NB4 (cell line): ENCODE results near the gene ARHGAP5.

Experiments
- DNase-seq: peaks from one replicate; pipeline ENCODE4 v3.0.0; 2010; ENCODE audit warnings: low read depth
- H3K4me3 ChIP-seq: one replicate; pipeline ENCODE4 v1.5.1; 2011; ENCODE audit warnings: mild to moderate bottlenecking, low read depth, low read length, moderate library complexity
- MYC ChIP-seq: IDR thresholded peaks from 2 replicates; pipeline ENCODE4 v1.6.1; 2011; ENCODE audit warnings: low read depth, low read length
- POLR2A ChIP-seq: IDR thresholded peaks from 2 replicates; pipeline ENCODE4 v1.6.1; 2011; ENCODE audit warnings: mild to moderate bottlenecking; ENCODE audit not compliant: insufficient read length; ENCODE audit errors: extremely low read depth
- TF ChIP-seq, protein P1 (sequence below): IDR thresholded peaks from one replicate; pipeline ENCODE4 v1.5.1; 2012; ENCODE audit warnings: low read depth, low read length
- TF ChIP-seq, protein P2 (sequence below): IDR thresholded peaks from 2 replicates; pipeline ENCODE4 v1.6.1; 2011; ENCODE audit warnings: low read depth, low read length

Gene ARHGAP5

DNA sequence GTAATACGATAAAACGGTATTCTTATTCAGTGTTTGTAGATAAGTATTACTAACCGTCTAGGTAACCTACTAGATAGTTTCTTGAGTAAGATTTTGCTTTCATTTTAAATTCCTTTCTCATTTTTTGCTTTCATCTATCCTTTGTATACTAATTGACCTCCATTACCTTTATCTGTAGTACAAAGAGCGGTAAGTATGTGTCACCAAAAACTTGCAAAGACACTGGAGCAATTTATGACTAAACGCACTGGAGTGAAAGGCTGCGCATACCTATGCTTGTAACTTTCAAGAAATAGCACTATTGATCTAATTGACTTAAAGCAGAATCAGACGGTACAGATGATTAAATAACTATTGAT lies 1.7 kb downstream of the ARHGAP5 start:
- TF ChIP-seq, protein P1, sequence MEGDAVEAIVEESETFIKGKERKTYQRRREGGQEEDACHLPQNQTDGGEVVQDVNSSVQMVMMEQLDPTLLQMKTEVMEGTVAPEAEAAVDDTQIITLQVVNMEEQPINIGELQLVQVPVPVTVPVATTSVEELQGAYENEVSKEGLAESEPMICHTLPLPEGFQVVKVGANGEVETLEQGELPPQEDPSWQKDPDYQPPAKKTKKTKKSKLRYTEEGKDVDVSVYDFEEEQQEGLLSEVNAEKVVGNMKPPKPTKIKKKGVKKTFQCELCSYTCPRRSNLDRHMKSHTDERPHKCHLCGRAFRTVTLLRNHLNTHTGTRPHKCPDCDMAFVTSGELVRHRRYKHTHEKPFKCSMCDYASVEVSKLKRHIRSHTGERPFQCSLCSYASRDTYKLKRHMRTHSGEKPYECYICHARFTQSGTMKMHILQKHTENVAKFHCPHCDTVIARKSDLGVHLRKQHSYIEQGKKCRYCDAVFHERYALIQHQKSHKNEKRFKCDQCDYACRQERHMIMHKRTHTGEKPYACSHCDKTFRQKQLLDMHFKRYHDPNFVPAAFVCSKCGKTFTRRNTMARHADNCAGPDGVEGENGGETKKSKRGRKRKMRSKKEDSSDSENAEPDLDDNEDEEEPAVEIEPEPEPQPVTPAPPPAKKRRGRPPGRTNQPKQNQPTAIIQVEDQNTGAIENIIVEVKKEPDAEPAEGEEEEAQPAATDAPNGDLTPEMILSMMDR: no peak
- TF ChIP-seq POLR2A: no peak
- no peak for TF ChIP-seq MYC
- TF ChIP-seq, protein P2, sequence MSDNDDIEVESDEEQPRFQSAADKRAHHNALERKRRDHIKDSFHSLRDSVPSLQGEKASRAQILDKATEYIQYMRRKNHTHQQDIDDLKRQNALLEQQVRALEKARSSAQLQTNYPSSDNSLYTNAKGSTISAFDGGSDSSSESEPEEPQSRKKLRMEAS: no peak
- no peak for DNase-seq

DNA sequence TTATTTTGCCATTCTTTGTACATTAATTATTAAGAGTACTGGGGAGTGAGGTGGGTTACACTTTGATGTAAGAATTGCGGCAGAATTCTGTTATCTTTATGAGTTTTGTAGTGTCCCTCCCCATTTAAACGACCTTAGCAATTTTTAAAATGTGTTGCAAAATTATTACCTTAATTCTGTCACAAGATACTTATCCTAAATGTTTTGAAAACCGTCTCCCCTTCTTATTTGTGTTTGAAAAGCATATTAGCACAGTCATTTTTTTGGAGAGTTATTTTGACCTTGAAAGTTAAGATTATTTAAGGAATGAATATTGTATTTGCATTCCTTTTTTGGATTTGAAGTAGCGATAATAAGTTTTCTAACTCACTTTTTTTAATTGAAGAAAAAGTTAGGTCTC lies 2.2 kb downstream of the ARHGAP5 start:
- no peak for DNase-seq
- TF ChIP-seq POLR2A (no peak), MYC (no peak)
- TF ChIP-seq, protein P1: no peak
- TF ChIP-seq, protein P2: no peak
- no peak overlapping the region for H3K4me3 ChIP-seq

More for the DNA sequence above, 1.7 kb downstream of the ARHGAP5 start:
- no peak overlapping the region for H3K4me3 ChIP-seq

DNA sequence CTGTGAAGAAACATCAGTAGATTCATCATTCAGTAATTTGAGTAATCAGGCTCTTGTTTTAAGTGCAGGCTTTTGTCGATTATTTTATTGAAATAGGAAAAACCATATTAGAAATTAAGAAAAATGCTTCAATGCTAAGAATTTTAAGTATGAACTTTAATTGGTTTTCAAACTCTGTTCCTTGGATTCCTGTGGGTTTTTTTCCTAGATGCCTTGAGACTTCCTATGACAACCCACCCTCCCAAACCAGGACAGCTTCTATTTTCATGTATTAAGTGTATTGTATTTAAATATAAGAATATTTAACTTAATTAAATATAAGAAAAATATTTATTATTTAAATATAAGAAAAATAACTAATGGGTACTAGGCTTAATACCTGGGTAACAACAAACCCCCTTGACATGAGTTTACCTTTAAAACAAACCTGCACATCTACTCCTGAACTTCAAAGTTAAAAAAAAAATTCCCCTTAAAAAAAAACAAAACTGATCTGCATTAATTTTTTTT lies 3.0 kb downstream of the ARHGAP5 start:
- no peak for TF ChIP-seq MYC
- TF ChIP-seq, protein P2: no peak
- TF ChIP-seq, protein P1: no peak
- no peak for TF ChIP-seq POLR2A
- no peak overlapping the region for H3K4me3 ChIP-seq
- DNase-seq: no peak

DNA sequence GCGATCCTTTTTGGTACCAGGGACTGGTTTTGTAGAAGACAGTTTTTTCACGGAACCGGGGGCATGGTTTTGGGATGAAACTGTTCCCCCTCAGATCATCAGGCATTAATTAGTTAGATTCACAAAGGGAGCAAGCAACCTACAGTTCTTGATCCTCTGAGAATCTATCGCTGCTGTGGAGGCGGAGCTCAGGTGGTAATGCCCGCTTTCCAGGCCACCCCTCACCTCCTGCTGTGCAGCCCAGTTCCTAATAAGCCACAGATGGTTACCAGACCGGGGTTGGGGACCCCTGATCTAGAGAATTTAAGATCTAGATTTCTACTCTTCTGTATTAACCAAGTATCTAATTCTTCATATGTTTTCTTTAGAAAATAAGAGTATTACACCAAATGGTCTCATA lies 4.8 kb downstream of the ARHGAP5 start:
- TF ChIP-seq, protein P2: no peak
- no peak for TF ChIP-seq MYC
- TF ChIP-seq, protein P1: no peak
- no peak for TF ChIP-seq POLR2A
- DNase-seq: no peak
- no peak overlapping the region for H3K4me3 ChIP-seq

DNA sequence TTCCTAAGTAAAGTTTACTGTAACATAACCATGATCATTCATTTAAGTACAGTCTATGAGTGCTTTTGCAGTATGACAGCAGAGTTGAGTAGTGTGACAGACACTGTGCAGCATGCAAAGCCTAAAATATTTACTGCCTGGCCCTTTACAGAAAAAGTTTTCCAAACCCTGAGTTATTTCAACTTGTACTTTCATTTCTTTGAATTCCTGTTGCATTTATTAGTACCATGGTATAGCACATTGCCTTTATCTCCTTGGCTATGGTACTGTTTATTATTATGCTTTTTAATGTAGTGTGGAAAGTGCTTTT lies 6.2 kb downstream of the ARHGAP5 start:
- H3K4me3 ChIP-seq: no peak overlapping the region
- TF ChIP-seq, protein P2: no peak
- TF ChIP-seq, protein P1: no peak
- TF ChIP-seq POLR2A: no peak
- TF ChIP-seq MYC: no peak
- no peak for DNase-seq

DNA sequence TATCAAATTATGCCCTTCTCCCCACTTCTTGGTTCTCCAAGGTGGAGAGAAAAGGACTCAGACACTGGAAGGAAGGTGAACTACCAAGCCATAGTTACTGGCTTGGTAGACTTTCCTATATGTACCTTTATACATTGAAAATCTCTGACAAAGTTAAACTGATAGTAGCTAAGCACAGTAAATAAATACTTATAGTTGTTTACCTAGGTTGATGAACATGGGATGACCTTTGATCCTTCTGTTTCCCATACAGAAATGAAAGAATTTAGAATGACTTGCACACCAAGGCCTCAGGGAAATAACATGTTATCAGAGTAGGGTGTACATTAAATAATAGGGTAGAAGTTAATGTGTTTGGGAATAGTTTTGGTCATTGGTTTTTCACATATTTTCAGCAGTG lies 6.7 kb downstream of the ARHGAP5 start:
- no peak overlapping the region for H3K4me3 ChIP-seq
- TF ChIP-seq, protein P2: no peak
- TF ChIP-seq MYC: no peak
- TF ChIP-seq, protein P1: no peak
- no peak for TF ChIP-seq POLR2A
- DNase-seq: no peak
